GM21529 (cell line): ENCODE data around the gene AIG1.
A peak's percentile ranks its signal among the peaks of the same experiment; 100 is the strongest.
"Not testable (repeated sequence)": the region's sequence is repeated elsewhere in the genome, so short reads cannot be mapped to it uniquely, and the experiment has no call there.

Source experiments
- ATAC-seq: cut with Tn5 transposase; IDR thresholded peaks from one replicate; pipeline ENCODE4 v1.9.1; 2021; ENCODE audit not compliant: unreplicated experiment

Gene AIG1

GRCh38 chr6:143060806-143061596, at the start of gene AIG1:
TSS of gene AIG1 (plus strand) at chr6:143060889. CDS start at chr6:143060926, 37 bp downstream.
- peak; percentile 61 for ATAC-seq

- no peak for ATAC-seq
These were observed 45.9 kb upstream of the AIG1 start for GRCh38 chr6:143014764-143015163.

GRCh38 chr6:143015300-143015706, 45.4 kb upstream of the AIG1 start:
- ATAC-seq: no peak

DNA sequence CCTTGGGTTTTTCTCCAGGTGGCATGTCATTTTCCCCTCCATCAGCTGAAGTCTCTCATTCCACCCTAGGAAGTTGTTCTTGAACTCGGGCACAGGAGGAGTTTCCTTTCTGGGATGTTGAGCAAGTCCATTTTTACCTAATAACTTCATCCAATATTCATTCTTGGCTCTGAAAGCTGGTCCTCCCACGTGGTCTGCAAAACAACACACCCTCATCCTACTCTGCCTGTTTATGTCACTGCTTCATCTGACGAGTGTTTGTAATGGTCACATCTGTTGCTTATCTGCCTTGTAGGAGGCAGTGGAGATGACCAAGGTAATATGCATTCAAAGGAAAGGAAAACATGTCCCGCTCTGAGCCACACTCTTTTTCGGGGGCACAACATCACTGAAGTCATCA, 41.7 kb upstream of the AIG1 start:
- no peak for ATAC-seq

DNA sequence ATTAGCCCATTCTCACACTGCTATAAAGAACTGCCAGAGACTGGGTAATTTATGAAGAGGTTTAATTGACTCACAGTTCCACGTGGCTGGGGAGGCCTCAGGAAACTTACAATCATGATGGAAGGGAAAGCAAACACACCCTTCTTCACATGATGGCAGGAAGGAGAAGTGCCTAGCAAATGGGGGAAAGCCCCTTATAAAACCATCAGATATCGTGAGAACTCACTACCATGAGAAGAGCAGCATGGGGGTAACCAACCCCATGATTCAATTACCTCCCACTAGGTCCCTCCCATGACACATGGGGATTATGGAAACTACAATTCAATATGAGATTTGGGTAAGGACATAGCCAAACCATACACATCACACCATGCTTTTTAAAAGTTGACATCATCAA, 39.8 kb upstream of the AIG1 start:
- not testable (repeated sequence) for ATAC-seq

DNA sequence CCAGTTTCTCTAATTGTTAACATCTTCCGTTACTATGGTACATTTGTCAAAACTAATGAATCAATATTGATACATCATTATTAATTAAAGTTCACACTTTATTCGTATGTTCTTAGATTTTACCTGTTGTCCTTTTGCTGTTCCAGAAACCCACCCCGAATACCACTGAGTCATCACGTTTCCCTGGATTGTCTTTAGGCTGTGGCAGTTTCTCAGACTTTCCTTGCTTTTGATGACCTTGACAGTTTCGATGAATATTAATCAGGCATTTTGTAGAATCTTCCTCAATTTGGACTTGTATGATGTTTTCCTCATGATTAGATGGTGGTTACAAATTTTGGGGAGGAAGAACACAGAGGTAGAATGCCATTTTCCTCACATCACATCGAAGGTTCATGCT, 39.1 kb upstream of the AIG1 start:
- ATAC-seq: no peak

DNA sequence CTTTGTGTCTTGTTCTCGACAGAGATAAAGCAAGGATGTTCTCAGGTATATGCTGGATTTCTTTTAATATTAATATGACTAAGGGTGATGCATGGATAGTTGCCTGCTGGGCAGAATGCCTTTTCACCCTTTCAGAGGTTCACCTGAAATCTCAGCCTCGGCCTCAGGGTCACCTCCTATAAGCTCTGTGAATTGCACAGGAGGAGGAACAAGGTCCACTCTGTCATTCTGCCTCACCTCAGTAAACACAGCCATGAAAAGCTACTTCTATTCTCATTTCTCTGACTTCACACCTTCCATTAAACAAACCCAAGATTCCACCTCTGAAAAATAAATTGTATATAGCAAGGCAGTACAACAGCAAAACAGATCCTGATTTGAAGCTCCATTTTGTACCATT, 38.1 kb upstream of the AIG1 start:
- no peak for ATAC-seq

GRCh38 chr6:143023695-143024094, 37.0 kb upstream of the AIG1 start:
- no peak for ATAC-seq

GRCh38 chr6:143024977-143025376, 35.7 kb upstream of the AIG1 start:
- ATAC-seq: no peak

GRCh38 chr6:143026696-143027449, 33.8 kb upstream of the AIG1 start:
- ATAC-seq: no peak

DNA sequence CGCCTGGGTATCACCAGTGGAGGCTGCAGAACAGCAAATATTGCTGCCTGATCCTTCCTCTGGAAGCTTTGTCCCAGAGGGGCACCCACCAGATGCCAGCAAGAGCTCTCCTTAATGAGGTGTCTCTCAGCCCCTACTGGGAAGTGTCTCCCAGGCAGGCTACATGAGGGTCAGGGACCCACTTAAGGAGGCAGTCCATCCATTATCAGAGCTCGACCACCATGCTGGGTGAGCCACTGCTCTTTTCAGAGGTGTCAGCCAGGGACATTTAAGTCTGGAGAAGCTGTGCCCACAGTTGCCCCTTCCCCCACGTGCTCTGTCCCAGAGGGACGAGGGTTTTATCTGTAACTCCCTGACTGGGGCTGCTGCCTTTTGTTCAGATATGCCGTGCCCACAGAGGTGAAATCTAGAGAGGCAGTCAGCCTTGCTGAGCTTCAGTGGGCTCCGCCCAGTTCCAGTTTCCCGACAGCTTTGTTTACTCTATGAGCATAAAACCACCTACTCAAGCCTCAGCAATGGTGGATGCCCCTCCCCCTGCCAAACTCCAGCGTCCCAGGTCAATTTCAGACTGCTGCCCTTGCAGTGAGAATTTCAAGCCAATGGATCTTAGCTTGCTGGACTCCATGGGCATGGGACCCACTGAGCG, 25.9 kb upstream of the AIG1 start:
- ATAC-seq: peak; percentile 63

- no peak for ATAC-seq
These were observed 23.2 kb upstream of the AIG1 start for GRCh38 chr6:143037470-143037869.

- peak; percentile 59 for ATAC-seq
These were observed 21.9 kb upstream of the AIG1 start for GRCh38 chr6:143038833-143039232.

GRCh38 chr6:143039548-143039947, 21.1 kb upstream of the AIG1 start:
- no peak for ATAC-seq

GRCh38 chr6:143040018-143040417, 20.7 kb upstream of the AIG1 start:
- no peak for ATAC-seq

DNA sequence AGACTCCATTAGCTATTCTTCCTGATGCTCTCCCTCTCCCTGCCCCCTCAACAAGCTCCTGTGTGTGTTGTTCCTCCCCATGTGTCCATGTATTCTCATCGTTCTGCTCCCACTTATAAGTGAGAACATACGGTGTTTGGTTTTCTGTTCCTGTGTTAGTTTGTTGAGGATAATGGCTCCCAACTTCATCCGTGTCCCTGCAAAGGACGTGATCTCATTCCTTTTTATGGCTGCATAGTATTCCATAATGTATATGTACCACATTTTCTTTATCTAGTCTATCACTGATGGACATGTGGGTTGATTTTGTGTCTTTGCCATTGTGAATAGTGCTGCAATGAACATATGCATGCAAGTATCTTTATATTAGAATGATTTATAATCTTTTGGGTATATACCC, 16.3 kb upstream of the AIG1 start:
- ATAC-seq: not testable (repeated sequence)

DNA sequence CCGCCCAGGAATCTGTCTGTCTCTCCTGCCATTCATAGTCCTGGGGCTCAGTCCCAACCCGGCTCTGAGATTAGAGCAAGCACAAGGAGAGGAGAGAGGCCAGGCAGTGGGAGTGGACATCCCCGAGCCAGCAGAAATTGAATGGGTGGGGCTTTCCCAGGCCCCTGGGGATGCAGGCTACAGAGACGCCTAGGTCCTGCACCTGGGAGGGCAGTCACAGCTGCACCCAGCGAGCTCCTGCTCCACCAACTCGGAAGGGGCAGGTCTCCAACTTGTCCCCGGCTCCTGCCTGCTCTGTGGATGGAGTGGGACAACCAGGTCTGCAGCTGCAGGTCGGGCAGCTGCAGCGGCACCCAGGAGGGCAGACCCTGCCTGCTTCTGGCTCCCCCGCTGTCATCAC, 11.1 kb upstream of the AIG1 start:
- no peak for ATAC-seq

- ATAC-seq: no peak
These were observed 10.2 kb upstream of the AIG1 start for GRCh38 chr6:143050509-143050908.

GRCh38 chr6:143052282-143052681, 8.4 kb upstream of the AIG1 start:
- ATAC-seq: no peak

GRCh38 chr6:143053856-143054255, 6.8 kb upstream of the AIG1 start:
- ATAC-seq: no peak

DNA sequence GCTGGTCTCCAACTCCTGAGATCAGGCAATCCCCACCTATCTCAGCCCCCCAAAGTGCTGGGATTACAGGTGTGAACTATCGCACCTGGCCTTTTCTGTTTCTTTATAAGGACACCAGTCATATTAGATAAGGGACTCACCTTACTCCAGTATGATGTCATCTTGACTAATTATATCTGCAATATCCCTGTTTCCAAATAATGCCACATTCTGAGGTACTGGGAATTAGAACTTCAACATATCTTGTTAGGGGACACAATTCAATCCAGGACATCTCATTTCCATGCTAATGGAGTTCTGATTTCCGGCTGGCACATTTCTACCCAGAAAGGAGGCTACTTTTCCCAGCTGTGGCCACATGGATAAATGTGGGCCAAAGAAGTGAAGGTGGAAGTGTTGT, 6.4 kb upstream of the AIG1 start:
- no peak for ATAC-seq

- ATAC-seq: no peak
These were observed 5.5 kb upstream of the AIG1 start for GRCh38 chr6:143055213-143055612.
